ENCODE measurements around the gene SUPT3H. TPM values are rescaled to one million over a fixed set of nuclear protein-coding genes. Genes with fewer than 3 reads are reported as not detected.
"Not testable (repeated sequence)": the region's sequence is repeated elsewhere in the genome, so short reads cannot be mapped to it uniquely, and the experiment has no call there.

SUPT3H gene
- total and polyA plus RNA-seq, 12 donors: 10.0 to 56.2 (median 16.6) TPM

GRCh38 chr6:45184937-45185336 lies 192.8 kb downstream of the SUPT3H start:
- Histone ChIP-seq H3K27ac (no peak overlapping the region), H3K9me3 (replicated peaks in 1 of 3) (no peaks in the 10 kb centered on the region), H3K27me3 (no peaks in the 10 kb centered on the region), H3K4me1 (replicated peaks in 1 of 2) (no peaks in the 10 kb centered on the region), H3K4me3 (no peak overlapping the region), H3K36me3 (replicated peaks in 1 of 2) (no peaks in the 10 kb centered on the region)
- no peak for DNase-seq
- no peak for TF ChIP-seq POLR2A (IDR thresholded peaks at IDR 0.05)
- no peak for TF ChIP-seq CTCF (IDR thresholded peaks at IDR 0.05)
- 93 to 96% (median 93%) methylated on average over 4 of the region's 4 CpGs for WGBS, 4 donors
- intact Hi-C loops (cut with DNase I): no loop called here

GRCh38 chr6:45184040-45184439 lies 193.7 kb downstream of the SUPT3H start:
- Histone ChIP-seq H3K27me3 (no peaks in the 10 kb centered on the region), H3K4me3 (no peak overlapping the region), H3K36me3 (replicated peaks in 1 of 2) (no peaks in the 10 kb centered on the region), H3K4me1 (replicated peaks in 1 of 2) (no peaks in the 10 kb centered on the region), H3K9me3 (replicated peaks in 1 of 3) (no peaks in the 10 kb centered on the region), H3K27ac (no peak overlapping the region)
- intact Hi-C loops (cut with DNase I): no loop called here
- 88 to 92% (median 90%) methylated on average over 4 of the region's 4 CpGs for WGBS, 4 donors
- no peak for DNase-seq
- no peak for TF ChIP-seq CTCF (IDR thresholded peaks at IDR 0.05)
- TF ChIP-seq POLR2A (IDR thresholded peaks at IDR 0.05): no peak

GRCh38 chr6:45176373-45176772 lies 201.4 kb downstream of the SUPT3H start:
- DNase-seq; H3K27me3 ChIP-seq; intact Hi-C loops (cut with DNase I); H3K9me3 ChIP-seq (replicated peaks in 1 of 3); H3K4me1 ChIP-seq (replicated peaks in 1 of 2); H3K36me3 ChIP-seq (replicated peaks in 1 of 2); H3K4me3 ChIP-seq; H3K27ac ChIP-seq: not testable (repeated sequence)
- WGBS, 4 donors: 77 to 85% methylated on average over 6 of the region's 9 CpGs; no CpG with 5 or more reads in 2 of the 4 donors

GRCh38 chr6:45175272-45175671 lies 202.5 kb downstream of the SUPT3H start:
- TF ChIP-seq CTCF (IDR thresholded peaks at IDR 0.05): no peak
- TF ChIP-seq POLR2A (IDR thresholded peaks at IDR 0.05): no peak
- intact Hi-C loops (cut with DNase I): no loop called here
- DNase-seq: no peak
- no peak overlapping the region for H3K4me3 ChIP-seq
- H3K4me1 ChIP-seq (replicated peaks in 1 of 2): no peaks in the 10 kb centered on the region
- H3K36me3 ChIP-seq (replicated peaks in 1 of 2): no peaks in the 10 kb centered on the region
- H3K9me3 ChIP-seq (replicated peaks in 1 of 3): no peaks in the 10 kb centered on the region
- H3K27me3 ChIP-seq: no peaks in the 10 kb centered on the region
- H3K27ac ChIP-seq: no peak overlapping the region
- 80 to 88% (median 83%) methylated on average over 7 of the region's 7 CpGs for WGBS, 4 donors

- Histone ChIP-seq H3K4me1 (replicated peaks in 1 of 2) (no peaks in the 10 kb centered on the region), H3K27me3 (no peaks in the 10 kb centered on the region), H3K9me3 (replicated peaks in 1 of 3) (no peaks in the 10 kb centered on the region), H3K36me3 (replicated peaks in 1 of 2) (no peaks in the 10 kb centered on the region), H3K27ac (no peak overlapping the region), H3K4me3 (no peak overlapping the region)
- intact Hi-C loops (cut with DNase I): no loop called here
- TF ChIP-seq POLR2A (IDR thresholded peaks at IDR 0.05) (no peak), CTCF (IDR thresholded peaks at IDR 0.05) (no peak)
- 63 to 94% (median 71%) methylated on average over 3 of the region's 3 CpGs for whole genome bisulfite sequencing, 4 donors
- no peak for DNase-seq
Measured at GRCh38 chr6:45174045-45174444, 203.7 kb downstream of the SUPT3H start.
